NCI-H2081 treated with DMSO at 0.1 percent for 48 hours (cell line): ENCODE data around the gene SNAP91.
A peak's percentile ranks its signal among the peaks of the same experiment; 100 is the strongest.
"Not testable (repeated sequence)": the region's sequence is repeated elsewhere in the genome, so short reads cannot be mapped to it uniquely, and the experiment has no call there.

Experiments used
- DNase-seq: peaks from one replicate; lab custom pipeline; 2025; lab: John Stamatoyannopoulos, UW

The SNAP91 gene, protein sequence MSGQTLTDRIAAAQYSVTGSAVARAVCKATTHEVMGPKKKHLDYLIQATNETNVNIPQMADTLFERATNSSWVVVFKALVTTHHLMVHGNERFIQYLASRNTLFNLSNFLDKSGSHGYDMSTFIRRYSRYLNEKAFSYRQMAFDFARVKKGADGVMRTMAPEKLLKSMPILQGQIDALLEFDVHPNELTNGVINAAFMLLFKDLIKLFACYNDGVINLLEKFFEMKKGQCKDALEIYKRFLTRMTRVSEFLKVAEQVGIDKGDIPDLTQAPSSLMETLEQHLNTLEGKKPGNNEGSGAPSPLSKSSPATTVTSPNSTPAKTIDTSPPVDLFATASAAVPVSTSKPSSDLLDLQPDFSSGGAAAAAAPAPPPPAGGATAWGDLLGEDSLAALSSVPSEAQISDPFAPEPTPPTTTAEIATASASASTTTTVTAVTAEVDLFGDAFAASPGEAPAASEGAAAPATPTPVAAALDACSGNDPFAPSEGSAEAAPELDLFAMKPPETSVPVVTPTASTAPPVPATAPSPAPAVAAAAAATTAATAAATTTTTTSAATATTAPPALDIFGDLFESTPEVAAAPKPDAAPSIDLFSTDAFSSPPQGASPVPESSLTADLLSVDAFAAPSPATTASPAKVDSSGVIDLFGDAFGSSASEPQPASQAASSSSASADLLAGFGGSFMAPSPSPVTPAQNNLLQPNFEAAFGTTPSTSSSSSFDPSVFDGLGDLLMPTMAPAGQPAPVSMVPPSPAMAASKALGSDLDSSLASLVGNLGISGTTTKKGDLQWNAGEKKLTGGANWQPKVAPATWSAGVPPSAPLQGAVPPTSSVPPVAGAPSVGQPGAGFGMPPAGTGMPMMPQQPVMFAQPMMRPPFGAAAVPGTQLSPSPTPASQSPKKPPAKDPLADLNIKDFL

DNA sequence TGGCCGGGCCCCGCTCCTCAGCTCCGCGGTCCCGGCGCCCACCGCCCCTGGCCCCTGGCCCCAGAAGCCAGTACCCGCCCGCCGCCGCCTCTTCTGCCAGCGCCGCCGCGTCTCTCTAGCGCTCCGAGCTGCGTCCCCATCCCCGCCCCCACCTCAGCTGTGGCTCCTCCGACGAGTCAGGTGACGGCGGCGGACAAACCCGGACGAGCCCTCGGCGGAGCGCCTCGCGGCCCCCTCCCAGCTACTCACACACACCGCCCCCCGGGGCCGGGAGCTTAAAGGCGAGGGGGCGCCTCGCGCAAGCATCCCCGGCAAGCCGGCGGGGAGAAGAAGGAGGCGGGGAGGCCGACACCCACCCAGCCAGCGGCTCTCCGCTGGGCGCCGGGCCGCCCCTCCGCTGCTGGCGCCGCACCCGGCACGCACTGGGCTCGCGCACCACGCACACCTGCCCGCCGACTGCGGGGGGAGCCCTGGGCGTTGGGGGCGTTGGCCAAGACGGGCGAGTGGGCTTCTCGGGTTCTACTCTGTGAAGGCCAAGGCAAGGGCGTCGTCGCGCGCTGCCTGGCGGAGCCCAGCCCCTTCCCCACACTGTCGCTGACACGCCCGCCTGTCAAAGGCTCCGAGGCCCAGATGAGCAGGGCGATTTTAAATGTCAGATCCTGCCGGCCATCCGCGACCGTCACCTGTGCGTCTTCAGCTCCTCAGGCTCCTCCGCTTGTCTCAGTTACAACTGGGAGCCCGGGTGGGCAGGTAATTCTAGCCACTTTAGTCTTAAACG is at the start of gene SNAP91:
Gene SNAP91 (minus strand): TSS at position 132 of the 778 bp plus-strand sequence. CDS start 1,174 bp downstream, outside the sequence.
- peak; percentile 18 for DNase-seq

DNA sequence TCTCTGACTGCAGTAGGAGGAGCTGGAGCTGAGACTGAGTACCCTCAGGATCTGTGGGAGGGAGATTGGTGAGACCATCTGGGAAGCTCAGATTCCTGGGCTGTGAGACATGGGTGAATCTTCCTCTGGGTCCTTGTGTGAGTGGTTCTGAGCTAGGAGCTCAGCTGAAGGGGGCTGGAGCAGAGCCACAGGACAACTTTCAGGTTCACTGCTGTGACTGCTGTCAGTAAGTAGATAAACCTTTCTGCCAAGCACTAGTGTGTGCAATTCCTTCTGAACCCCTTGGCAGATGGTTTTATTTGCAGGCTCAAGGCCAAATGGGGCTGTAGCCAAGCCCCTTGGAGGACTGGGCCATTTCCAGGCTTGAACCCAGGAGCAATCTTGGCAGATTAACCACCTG is 49.6 kb upstream of the SNAP91 start:
- DNase-seq = no peak

DNA sequence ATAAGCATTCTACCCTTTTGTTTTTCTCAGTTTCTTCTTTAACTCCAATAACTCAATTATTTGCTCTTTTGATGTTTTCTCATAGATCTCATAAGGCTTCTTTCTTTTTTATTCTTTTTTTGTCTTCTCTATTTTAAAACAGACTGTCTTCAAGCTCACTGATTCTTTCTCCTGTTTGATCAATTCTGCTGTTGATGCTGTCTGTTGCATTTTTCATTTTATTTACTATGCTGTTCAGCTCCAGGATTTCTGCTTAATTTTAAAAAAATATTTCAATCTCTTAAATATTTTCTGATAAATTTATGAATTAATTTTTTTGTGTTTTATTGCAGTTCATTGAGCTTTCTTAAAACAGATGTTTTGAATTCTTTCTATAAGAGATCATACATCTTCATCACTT is 48.1 kb upstream of the SNAP91 start:
- DNase-seq = no peak

DNA sequence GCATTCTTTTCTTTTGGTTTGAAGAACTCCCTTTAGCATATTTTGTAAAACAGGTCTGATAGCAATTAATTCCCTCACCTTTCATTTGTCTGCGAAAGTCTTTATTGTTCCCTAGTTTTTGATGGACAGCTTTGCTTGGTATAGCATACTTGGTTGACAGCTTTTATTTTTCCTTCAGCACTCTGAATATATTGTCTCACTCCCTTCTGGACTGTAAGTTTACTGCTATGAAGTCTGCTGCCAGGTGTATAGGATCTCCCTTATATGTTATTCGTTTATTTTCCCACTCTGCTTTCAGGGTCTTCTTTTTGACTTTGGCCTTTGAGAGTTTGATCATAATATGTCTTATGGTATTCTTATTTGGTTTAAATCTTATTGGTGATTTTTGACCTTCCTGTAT is 47.7 kb upstream of the SNAP91 start:
- no peak for DNase-seq

DNA sequence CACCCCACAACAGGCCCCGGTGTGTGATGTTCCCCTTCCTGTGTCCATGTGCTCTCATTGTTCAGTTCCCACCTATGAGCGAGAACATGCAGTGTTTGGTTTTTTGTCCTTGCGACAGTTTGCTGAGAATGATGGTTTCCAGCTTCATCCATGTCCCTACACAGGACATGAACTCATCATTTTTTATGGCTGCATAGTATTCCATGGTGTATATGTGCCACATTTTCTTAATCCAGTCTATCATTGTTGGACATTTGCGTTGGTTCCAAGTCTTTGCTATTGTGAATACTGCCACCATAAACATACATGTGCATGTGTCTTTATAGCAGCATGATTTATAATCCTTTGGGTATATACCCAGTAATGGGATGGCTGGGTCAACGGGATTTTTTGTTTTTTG is 43.5 kb upstream of the SNAP91 start:
- not testable (repeated sequence) for DNase-seq

DNA sequence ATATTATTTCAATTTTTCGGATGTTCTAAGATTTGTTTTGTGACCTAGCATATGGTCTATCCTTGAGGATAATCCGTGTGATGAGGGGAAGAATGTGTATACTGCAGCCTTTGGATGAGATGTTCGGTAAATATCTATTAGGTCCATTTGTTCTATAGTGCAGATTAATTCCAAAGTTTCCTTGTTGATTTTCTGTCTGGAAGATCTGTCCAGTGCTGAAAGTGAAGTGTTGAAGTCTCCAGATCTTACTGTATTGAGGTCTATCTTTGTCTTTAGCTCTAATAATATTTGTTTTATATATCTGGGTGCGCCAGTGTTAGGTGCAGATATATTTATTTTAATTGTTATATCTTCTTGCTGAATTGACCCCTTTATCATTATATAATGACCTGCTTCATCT is 32.2 kb upstream of the SNAP91 start:
- no peak for DNase-seq

DNA sequence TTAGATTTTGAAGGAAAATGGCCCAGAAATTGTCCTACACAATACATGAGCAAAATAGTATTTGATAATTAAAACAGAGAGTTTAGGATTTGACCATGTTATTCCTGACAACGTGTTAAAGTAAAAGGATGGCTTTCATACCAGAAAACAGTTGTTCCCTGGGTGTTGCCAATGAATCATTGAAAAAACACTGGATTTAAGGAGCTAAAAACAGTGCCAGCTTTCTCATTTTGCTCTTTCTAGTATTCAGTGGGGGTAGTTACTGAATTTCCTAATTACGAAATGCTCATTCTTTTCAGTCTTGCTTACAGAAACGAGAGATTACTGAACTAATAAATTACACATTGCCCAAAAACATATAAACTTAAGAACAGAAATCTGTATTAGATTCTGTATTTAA is 26.6 kb upstream of the SNAP91 start:
- DNase-seq = no peak

DNA sequence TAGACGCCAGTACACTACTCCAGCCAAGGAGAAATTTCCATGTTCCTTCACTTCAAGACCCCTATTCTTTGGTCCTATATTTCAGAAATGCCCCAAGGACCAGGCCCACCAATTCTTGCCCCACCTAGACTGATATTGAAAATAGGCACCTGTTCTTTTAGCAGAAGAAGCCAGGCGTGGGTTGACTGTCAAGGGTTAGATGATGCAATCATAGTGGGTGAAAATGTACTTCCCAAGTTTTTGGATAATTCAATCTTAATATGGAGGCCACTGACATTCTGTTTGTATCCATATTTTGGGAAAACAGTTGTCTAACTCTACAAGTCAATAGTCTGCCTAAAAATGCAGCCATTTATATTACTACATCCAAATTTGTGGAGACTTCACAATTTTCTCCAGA is 21.0 kb upstream of the SNAP91 start:
- no peak for DNase-seq

DNA sequence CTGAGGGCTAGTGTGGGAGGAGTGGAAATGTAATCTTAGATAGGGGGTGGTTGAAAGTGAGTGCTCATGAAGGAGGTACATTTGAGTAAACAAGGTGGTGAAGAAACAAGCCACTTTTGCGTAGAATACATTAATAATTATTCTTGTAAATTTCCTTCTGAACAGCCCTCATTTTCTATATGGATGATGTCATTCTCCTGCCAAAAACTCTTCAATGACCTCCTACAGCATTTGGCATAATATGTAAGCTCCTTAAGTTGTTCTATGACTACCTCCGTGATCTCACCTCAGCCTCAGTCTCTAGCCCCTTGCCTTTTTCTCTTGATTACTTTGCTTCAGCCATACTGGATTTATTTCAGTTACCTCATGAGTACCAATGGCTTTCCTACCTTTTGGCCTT is 14.0 kb upstream of the SNAP91 start:
- DNase-seq = no peak

DNA sequence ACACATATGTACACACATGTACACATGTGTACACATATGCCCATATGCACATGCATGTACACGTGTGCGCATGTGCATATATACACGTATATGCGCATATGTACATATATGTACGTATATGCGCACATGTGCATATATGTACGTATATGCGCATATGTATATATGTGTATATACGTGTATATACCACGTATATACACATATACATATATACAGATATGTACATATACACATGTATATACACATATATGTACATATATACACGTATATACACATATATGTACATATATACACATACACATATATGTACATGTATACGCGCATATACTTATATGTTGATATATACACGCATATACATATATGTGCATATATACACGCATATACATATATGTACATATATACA is 8.9 kb upstream of the SNAP91 start:
- DNase-seq = no peak

DNA sequence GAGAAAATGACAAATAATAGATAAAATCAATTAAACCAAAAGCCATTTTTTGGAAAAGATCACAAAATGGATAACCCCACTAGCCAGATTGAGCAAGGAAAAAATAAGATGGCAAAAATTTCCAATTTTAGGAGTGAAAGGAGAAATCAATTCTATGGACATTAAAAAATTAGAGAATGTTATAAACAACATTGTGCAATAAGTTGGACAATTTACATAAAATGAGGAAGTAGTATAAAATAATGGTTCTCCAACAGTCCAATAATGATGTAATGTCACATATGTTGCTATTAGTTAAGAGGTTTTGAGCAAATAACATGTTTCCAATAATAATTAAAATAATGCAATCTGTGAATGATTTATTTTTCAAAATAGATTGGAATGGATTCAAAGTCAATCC is 3.1 kb upstream of the SNAP91 start:
- DNase-seq = no peak

DNA sequence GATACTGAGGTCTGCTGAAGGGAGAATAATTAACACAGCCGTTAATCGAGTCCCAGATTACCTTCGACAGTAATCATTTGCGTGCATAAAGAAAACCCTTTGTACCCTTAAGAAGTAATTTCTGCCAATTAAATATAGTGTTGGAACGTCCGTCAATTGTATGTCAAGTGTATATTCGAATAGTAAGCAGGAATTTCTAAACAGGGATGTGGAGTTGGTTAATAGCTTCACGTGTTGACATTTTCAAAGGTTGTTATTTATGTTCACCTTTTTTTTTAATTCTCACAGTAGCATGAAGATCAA is 798 bp upstream of the SNAP91 start:
- DNase-seq = no peak

DNA sequence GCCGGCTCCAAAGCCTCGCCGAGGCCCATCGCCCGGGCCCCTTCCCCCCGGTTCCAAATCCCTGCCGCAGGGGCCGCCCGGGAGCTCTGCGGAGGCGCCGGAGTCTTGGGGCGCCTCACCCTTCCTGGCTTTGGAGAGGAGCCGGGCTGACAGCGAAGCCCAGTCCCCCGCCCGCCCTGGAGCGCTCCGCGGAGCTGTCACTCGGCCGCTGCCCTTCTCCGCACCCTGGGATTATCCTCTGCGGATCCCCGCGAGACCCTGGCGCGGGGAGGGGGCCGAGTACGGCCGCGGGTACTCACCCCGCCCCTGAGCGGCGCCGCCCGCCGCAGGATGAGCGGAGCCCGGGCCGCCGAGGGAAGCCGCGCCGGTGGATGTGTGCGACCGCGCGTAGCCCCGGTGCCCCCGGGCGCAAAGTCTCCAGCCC is 343 bp downstream of the SNAP91 start:
- no peak for DNase-seq

DNA sequence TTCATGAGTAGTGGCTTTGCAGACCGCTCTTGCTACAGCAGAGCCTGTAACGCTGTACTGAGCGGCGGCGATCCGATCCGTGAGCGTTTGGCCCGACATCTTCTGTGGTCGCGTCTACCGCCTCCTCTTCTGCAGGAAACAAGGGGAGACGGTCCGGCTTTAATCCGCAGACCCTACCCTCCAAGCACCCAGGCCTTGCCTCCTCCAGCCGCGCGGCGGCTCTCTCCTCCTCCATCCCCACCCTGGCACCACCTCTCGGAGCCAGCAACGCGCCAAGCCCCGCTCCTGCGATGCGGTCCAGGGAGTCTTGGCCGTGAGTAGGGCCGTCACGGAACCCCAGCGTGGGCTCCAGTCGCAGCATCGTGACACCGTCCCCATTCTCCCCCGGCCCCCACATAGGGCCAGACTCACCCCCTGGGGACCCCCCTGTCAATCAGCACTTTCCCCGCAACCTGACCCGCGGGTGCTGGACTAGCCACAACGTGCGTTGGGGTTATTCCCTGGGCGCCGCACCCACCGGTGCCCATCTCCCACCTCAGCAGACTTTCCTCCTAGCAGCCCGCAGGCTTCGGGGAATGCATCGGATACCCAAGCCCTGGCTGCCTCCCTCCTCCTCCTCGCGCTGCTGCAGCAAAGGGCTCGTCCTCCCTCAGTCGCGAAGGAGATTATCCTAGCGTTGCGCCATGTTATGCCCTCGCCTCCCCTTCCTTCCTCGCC is 914 bp downstream of the SNAP91 start:
- DNase-seq = no peak

DNA sequence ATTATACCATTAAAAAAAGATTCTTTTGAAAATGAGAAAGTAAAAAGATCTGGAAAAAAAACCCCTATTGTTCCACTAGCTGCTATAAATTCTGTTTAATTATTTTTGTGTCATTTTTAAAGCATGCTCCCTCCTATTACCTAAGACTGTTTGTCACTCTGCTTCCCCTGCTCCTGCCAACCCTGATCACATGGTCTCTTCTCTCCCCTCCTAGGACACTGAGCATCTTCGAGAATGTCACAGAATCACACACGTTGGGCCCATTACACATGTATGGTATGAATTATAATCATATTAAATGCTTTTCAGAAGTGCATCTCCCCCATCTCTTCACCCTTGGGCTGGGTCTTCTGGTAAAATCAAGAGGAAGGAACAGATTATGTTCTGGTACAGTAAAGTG is 6.2 kb downstream of the SNAP91 start:
- no peak for DNase-seq

DNA sequence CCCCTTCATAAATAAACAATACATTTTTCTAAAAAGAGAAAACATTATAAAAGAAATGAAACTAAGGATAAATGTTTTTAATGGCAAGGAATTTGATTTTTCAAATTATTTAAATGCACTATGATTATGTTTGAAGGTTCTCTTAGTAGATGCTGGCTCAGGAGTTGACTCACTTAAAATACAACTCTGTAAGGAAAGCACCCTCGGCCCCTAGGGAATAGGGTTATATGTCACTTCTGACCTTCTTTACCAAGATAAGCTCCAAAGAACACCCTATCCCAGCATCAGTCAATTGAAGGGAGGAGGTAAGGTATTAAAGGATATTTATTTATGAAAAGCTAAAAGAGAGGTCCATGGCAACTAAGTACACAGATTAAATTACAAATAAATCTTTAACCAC is 6.8 kb downstream of the SNAP91 start:
- no peak for DNase-seq

DNA sequence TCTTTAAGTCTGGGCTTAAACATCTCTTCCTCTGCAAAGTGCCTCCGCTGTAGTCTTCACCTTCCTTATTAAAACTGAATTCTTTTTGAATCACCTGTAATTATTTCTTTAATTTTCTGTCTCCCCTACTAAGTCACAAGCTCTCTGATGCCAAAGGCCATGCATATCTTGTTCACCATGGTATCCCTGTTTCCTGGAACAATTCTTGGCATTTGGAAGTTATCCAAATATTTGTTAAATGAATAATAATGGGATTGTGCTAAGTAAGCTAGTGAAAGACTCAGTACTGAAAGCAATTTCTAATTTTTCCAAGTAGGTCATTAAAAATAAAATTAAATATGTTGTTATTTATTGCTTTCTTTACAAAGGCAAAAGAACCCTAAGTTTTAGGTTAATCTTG is 12.2 kb downstream of the SNAP91 start:
- DNase-seq = no peak

DNA sequence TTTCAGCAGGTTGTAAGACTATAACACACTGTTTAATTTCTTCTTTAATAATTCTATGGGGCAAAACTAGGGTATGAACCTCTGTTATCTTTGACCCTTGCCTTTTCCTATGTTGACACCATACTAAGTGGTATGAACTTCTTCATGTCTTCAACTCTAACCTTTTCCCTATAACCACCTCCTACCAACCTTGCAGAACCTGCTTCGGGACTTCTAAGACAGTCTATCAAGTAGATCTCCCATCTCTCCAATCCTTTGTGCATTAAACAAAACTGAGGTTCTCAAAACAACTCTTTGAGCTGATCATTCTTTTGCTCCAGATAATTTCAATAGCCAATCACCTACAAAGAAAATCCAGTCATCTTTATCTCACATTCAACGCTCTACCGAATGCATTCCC is 23.4 kb downstream of the SNAP91 start:
- DNase-seq = no peak

DNA sequence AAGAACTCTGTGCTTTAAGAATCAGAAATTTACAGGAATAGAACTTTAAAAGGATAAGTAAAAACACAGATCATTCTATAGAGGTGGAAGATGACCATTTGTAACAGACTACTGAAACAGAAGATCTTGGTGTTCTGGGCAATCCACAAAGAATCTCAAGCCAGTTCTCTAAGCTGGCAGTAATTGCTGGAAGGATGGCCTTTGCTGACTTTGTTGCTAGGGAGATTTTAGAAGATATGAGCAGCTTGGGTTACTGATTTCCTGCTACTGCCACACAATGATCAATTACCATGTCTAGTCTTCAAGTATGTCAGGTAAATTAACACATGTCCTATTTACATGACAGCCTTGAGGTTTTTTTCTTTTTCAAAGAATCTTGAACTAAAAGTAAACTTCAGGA is 31.1 kb downstream of the SNAP91 start:
- DNase-seq = no peak

DNA sequence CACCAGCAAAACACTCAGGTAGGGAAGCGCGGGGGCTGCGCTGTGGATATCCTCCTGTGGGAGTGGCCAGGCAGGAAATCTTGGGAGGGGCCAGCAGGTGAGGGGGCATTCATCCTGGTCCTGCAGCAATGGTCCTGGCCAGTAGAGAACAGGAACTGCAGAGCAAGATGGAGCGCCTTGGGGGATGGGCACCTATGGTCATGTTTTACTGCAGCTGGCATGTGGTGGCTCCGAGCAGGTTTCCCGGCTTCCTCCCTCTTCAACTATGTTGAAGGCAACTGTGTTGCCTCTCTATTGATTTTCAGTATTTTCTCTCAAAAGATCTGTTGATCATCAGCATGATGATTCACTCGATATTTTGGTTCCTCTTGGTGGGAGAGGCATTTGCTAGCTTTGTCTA is 70.9 kb downstream of the SNAP91 start:
- DNase-seq = no peak

DNA sequence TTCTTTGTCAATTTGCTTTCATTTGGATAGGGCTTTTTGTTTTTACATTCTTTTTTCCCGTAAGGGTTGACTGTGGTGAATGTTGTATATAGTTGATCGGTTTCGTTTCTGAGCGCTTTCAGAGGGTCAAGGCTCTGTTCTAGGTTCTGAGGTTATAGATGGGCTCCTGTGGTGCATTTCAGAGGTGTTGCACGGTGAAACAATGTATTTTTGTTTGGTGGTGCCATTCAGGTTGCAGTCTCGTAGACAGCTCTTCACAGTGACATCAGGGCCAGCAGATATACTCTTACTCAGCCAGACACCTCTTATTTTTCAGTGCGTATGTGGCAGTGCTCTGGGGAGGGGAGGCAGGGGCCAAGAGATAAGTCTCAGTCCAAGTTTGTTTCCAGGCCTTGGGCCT is 72.1 kb downstream of the SNAP91 start:
- no peak for DNase-seq

DNA sequence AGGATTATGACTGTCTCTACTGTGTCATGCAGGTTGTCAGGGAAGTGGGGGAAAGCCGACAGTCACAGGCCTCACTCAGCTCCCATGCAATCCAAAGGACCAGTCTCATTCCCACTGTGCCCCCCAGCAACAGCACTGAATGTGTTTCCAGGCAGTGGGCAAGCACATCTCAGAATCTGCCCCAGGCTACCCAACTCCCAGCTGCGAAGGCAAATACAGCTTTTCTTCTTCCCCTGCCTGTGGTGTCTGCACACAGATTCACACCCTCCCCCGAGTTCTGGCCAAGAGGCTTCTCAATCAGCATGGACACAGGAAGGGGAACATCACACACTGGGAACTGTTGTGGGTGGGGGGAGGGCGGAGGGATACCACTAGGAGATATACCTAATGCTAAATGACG is 75.3 kb downstream of the SNAP91 start:
- DNase-seq = no peak
